HepG2 (cell line): ENCODE data around the gene SLC25A18. TPM values are rescaled to one million over a fixed set of nuclear protein-coding genes. Genes with fewer than 3 reads are reported as not detected.

Experiments
- ETV6 ChIP-seq: sonication (generic); formaldehyde crosslinking; conservative IDR thresholded peaks from 2 replicates; pipeline ENCODE4 v1.4.0; 2020; ENCODE audit warnings: missing genetic modification reagents
- FOSL2 ChIP-seq: sonication (generic); formaldehyde crosslinking; IDR thresholded peaks from 2 replicates; pipeline ENCODE4 v1.4.0; 2020; ENCODE audit warnings: missing genetic modification reagents
- KLF13 ChIP-seq: sonication (generic); formaldehyde crosslinking; IDR thresholded peaks from 2 replicates; pipeline ENCODE4 v1.4.0; 2020; ENCODE audit warnings: mild to moderate bottlenecking, missing genetic modification reagents
- MAFF ChIP-seq: IDR thresholded peaks from 2 replicates; pipeline ENCODE4 v1.6.1; 2011; ENCODE audit warnings: low read depth, low read length, improper control_type of control experiment
- NBN ChIP-seq: fragments of 450-650 bp; conservative IDR thresholded peaks from 2 replicates; pipeline ENCODE4 v1.6.1; 2017
- NFIB ChIP-seq: sonication (generic); formaldehyde crosslinking; IDR thresholded peaks from 2 replicates; pipeline ENCODE4 v1.9.0; 2021; ENCODE audit warnings: missing genetic modification reagents, mild to moderate bottlenecking, borderline replicate concordance
- NONO ChIP-seq, 2 experiments: fragments of 450-650 bp in 1 of 2; sonication (generic) in 1 of 2; formaldehyde crosslinking in 1 of 2; IDR thresholded peaks in 1 of 2; conservative IDR thresholded peaks in 1 of 2; 2 replicates each; pipeline versions ENCODE4 v1.6.1 to v1.8.0; 2017 to 2022; ENCODE audit warnings: mild to moderate bottlenecking in 1 of 2, missing genetic modification reagents in 1 of 2, moderate library complexity in 1 of 2
- PHB2 ChIP-seq: fragments of 450-650 bp; IDR thresholded peaks from 2 replicates; pipeline ENCODE4 v1.6.1; 2018; ENCODE audit not compliant: partially characterized antibody
- PITX1 ChIP-seq: sonication (generic); formaldehyde crosslinking; IDR thresholded peaks from 2 replicates; pipeline ENCODE4 v1.5.1; 2020; ENCODE audit warnings: mild to moderate bottlenecking, missing genetic modification reagents
- PPARG ChIP-seq: conservative IDR thresholded peaks from 2 replicates; pipeline ENCODE4 v1.6.1; 2016; ENCODE audit warnings: missing biosample characterization, missing genetic modification reagents
- SCMH1 ChIP-seq: sonication (generic); formaldehyde crosslinking; IDR thresholded peaks from 2 replicates; pipeline ENCODE4 v1.9.0; 2021; ENCODE audit warnings: missing genetic modification reagents, mild to moderate bottlenecking, borderline replicate concordance
- SIN3B ChIP-seq: fragments of 150-350 bp; IDR thresholded peaks from 2 replicates; pipeline ENCODE4 v1.6.1; 2014; ENCODE audit warnings: low read length
- SMAD3 ChIP-seq: sonication (generic); formaldehyde crosslinking; IDR thresholded peaks from 2 replicates; pipeline ENCODE4 v1.4.0; 2020; ENCODE audit warnings: missing genetic modification reagents
- TGIF2 ChIP-seq: IDR thresholded peaks from 2 replicates; pipeline ENCODE4 v1.6.1; 2016; ENCODE audit warnings: control low read depth, missing compliant biosample characterization
- TSC22D2 ChIP-seq: sonication (generic); formaldehyde crosslinking; IDR thresholded peaks from 2 replicates; pipeline ENCODE4 v1.5.1; 2020; ENCODE audit warnings: missing genetic modification reagents, mild to moderate bottlenecking, borderline replicate concordance
- WIZ ChIP-seq: sonication (generic); formaldehyde crosslinking; IDR thresholded peaks from 2 replicates; pipeline ENCODE4 v1.5.1; 2020; ENCODE audit warnings: mild to moderate bottlenecking, missing genetic modification reagents
- ZFX ChIP-seq: sonication (generic); formaldehyde crosslinking; IDR thresholded peaks from 2 replicates; pipeline ENCODE4 v1.4.0; 2020; ENCODE audit warnings: mild to moderate bottlenecking, low read depth, missing genetic modification reagents, moderate library complexity
- ZNF138 ChIP-seq: sonication (generic); formaldehyde crosslinking; IDR thresholded peaks from 2 replicates; pipeline ENCODE4 v1.5.0; 2020; ENCODE audit warnings: mild to moderate bottlenecking, low read depth, missing genetic modification reagents
- ZNF207 ChIP-seq: fragments of 450-650 bp; IDR thresholded peaks from 2 replicates; pipeline ENCODE4 v1.6.1; 2016; ENCODE audit warnings: antibody characterized with exemption, borderline replicate concordance
- ZNF572 ChIP-seq: sonication (generic); formaldehyde crosslinking; IDR thresholded peaks from 2 replicates; pipeline ENCODE4 v1.5.1; 2020; ENCODE audit warnings: mild to moderate bottlenecking, missing genetic modification reagents
- ZNF709 ChIP-seq: sonication (generic); formaldehyde crosslinking; IDR thresholded peaks from 2 replicates; pipeline ENCODE4 v1.5.0; 2020; ENCODE audit warnings: mild to moderate bottlenecking, missing genetic modification reagents
- polyA plus RNA-seq, 8 experiments: library from polyadenylated mRNA; depleted of rRNA in 3 of 8; stranded (reverse) in 7 of 8; unstranded in 1 of 8; fragments of >200 nt; fragmentation: Illumina TruSeq in 4 of 8; extraction: Trizol in 4 of 8; gene quantifications; 2 replicates each; pipeline versions ENCODE4 v1.2.1 to v1.2.3, GENCODE V29; 2011 to 2016; ENCODE audit warnings: low read depth in 4 of 8, missing spikeins in 1 of 8, mixed read lengths in 1 of 8; ENCODE audit not compliant: insufficient read depth in 1 of 8
- total RNA-seq, 5 experiments: library from RNA; depleted of rRNA; stranded (reverse); fragments of >200 nt; fragmentation: Illumina TruSeq; extraction: Trizol; gene quantifications; 2 replicates each; pipeline ENCODE4 v1.2.3, GENCODE V29; 2016; ENCODE audit warnings: low read depth in 1 of 5
- TF ChIP-seq, protein P1 (sequence below): IDR thresholded peaks from 2 replicates; pipeline ENCODE4 v1.6.1; 2016; ENCODE audit warnings: missing biosample characterization, missing genetic modification reagents, low read depth
- TF ChIP-seq, protein P2 (sequence below): sonication (generic); formaldehyde crosslinking; IDR thresholded peaks from 2 replicates; pipeline ENCODE4 v1.8.0; 2022; ENCODE audit warnings: missing genetic modification reagents, mild to moderate bottlenecking, moderate library complexity, borderline replicate concordance
- TF ChIP-seq, protein P3 (sequence below): sonication (generic); formaldehyde crosslinking; IDR thresholded peaks from 2 replicates; pipeline ENCODE4 v1.9.0; 2021; ENCODE audit warnings: missing genetic modification reagents, borderline replicate concordance

The SLC25A18 gene
- total and polyA plus RNA-seq, 2 of the 13 experiments (the other 11 are each of a cell fraction or from before 2014, with no cell fraction given): 0.28 to 0.75 TPM

DNA sequence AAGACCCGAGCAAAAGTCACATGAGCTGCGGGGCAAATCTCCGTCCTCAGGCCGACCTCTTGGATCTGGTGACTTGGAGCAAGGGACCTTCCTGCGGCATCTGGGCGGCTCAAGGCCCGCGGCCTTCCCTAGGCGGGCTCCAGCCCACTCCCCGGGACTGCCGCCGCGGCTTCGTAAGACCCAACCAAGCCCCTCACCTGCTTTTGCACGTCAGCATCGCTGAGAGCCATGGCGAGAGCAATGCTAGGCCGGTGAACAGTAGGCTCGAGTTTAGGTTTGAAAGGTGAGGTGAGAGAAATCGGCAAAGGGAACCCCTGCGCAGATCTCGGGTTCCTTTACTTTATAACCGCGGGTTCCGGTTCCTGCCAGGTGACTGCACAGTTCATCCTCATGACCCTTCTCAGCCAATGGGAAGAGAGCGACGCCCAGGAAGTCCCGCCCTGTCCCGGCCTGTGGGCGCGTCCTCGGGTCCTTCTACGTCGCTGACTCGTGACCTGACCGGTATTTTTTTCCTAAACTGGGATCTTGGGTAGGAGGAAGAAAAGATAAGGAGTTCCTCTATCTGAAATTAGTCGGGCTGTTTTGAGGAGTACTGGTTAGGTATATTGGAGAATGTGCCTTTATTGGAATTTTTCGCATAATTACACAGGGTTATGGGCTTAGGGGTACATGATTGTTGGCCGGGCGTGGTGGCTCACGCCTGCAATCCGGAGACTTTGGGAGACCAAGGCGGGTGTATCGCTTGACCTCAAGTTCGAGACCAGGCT, 65.3 kb downstream of the SLC25A18 start, which contains the start of gene ATP6V1E1 (continued):
- TF ChIP-seq, protein P1, sequence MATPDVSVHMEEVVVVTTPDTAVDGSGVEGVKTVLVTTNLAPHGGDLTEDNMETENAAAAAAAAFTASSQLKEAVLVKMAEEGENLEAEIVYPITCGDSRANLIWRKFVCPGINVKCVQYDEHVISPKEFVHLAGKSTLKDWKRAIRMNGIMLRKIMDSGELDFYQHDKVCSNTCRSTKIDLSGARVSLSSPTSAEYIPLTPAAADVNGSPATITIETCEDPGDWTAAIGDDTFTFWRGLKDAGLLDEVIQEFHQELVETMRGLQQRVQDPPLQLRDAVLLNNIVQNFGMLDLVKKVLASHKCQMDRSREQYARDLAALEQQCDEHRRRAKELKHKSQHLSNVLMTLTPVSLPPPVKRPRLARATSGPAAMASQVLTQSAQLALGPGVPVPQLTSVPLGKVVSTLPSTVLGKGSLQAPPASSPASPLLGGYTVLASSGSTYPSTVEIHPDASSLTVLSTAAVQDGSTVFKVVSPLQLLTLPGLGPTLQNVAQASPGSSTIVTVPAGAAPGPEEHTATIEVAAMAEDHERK: 0 out of 2 replicates have a peak, but pooled peaks have one; percentile 42
- TF ChIP-seq NFIB (no peak), PHB2 (no peak), WIZ (CRISPR knock-in tag) (peak; percentile 8; the same call in 1 of the 2 replicates), SCMH1 (CRISPR knock-in tag) (no peak), MAFF (no peak), NBN (no peak), FOSL2 (peak; percentile 40; the same call in 1 of the 2 replicates), PITX1 (CRISPR knock-in tag) (no peak), TGIF2 (CRISPR knock-in tag) (peak; percentile 21; the same call in 1 of the 2 replicates), TSC22D2 (CRISPR knock-in tag) (no peak), ETV6 (CRISPR knock-in tag) (no peak), SMAD3 (CRISPR knock-in tag) (peak; percentile 50; the same call in 1 of the 2 replicates), ZFX (CRISPR knock-in tag) (peak; percentile 95), ZNF138 (CRISPR knock-in tag) (no peak), KLF13 (CRISPR knock-in tag) (no peak), ZNF709 (CRISPR knock-in tag) (no peak), NONO (IDR thresholded peaks at IDR 0.05) (no peak), NONO (CRISPR knock-in tag; conservative IDR thresholded peaks at IDR 0.05) (no peak; the same call in 1 of the 2 replicates), PPARG (CRISPR knock-in tag) (no peak), ZNF207 (no peak), ZNF572 (CRISPR knock-in tag) (no peak), SIN3B (no peak)
- TF ChIP-seq, protein P2, sequence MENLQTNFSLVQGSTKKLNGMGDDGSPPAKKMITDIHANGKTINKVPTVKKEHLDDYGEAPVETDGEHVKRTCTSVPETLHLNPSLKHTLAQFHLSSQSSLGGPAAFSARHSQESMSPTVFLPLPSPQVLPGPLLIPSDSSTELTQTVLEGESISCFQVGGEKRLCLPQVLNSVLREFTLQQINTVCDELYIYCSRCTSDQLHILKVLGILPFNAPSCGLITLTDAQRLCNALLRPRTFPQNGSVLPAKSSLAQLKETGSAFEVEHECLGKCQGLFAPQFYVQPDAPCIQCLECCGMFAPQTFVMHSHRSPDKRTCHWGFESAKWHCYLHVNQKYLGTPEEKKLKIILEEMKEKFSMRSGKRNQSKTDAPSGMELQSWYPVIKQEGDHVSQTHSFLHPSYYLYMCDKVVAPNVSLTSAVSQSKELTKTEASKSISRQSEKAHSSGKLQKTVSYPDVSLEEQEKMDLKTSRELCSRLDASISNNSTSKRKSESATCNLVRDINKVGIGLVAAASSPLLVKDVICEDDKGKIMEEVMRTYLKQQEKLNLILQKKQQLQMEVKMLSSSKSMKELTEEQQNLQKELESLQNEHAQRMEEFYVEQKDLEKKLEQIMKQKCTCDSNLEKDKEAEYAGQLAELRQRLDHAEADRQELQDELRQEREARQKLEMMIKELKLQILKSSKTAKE (CRISPR knock-in tag): no peak
- TF ChIP-seq, protein P3, sequence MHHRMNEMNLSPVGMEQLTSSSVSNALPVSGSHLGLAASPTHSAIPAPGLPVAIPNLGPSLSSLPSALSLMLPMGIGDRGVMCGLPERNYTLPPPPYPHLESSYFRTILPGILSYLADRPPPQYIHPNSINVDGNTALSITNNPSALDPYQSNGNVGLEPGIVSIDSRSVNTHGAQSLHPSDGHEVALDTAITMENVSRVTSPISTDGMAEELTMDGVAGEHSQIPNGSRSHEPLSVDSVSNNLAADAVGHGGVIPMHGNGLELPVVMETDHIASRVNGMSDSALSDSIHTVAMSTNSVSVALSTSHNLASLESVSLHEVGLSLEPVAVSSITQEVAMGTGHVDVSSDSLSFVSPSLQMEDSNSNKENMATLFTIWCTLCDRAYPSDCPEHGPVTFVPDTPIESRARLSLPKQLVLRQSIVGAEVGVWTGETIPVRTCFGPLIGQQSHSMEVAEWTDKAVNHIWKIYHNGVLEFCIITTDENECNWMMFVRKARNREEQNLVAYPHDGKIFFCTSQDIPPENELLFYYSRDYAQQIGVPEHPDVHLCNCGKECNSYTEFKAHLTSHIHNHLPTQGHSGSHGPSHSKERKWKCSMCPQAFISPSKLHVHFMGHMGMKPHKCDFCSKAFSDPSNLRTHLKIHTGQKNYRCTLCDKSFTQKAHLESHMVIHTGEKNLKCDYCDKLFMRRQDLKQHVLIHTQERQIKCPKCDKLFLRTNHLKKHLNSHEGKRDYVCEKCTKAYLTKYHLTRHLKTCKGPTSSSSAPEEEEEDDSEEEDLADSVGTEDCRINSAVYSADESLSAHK (CRISPR knock-in tag): no peak
